HS-5 (cell line): ENCODE data around the gene HOXD10.

Source experiments
- DNase-seq: peaks from one replicate; pipeline ENCODE4 v3.0.0-alpha.2; 2012; ENCODE audit warnings: low read depth

The HOXD10 gene

DNA sequence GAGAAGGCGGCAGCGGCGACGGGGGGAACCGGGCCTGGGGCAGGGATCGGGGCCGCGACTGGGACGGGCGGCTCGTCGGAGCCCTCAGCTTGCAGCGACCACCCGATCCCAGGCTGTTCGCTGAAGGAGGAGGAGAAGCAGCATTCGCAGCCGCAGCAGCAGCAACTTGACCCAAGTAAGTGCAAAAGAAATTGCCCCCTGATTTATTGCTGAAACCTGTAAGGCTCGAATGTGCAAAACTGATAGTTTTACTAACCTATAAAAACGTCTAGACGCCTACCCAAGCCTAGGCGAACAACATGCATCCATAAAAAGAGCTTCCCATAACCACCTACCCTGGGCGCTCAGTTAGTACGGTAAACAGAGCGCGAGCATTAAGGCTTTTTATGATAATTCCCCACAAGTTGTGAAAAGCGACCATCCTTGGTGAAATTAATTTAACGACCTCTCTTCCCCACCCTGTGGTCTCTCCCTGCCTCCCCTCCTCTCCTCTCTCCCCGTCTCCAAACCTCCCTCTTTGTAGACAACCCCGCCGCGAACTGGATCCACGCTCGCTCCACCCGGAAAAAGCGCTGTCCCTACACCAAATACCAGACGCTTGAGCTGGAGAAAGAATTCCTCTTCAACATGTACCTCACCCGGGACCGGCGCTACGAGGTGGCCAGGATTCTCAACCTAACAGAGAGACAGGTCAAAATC lies 7.0 kb downstream of the HOXD10 start:
- no peak for DNase-seq

GRCh38 chr2:176124110-176124946 lies 7.8 kb downstream of the HOXD10 start:
- DNase-seq = no peak

DNA sequence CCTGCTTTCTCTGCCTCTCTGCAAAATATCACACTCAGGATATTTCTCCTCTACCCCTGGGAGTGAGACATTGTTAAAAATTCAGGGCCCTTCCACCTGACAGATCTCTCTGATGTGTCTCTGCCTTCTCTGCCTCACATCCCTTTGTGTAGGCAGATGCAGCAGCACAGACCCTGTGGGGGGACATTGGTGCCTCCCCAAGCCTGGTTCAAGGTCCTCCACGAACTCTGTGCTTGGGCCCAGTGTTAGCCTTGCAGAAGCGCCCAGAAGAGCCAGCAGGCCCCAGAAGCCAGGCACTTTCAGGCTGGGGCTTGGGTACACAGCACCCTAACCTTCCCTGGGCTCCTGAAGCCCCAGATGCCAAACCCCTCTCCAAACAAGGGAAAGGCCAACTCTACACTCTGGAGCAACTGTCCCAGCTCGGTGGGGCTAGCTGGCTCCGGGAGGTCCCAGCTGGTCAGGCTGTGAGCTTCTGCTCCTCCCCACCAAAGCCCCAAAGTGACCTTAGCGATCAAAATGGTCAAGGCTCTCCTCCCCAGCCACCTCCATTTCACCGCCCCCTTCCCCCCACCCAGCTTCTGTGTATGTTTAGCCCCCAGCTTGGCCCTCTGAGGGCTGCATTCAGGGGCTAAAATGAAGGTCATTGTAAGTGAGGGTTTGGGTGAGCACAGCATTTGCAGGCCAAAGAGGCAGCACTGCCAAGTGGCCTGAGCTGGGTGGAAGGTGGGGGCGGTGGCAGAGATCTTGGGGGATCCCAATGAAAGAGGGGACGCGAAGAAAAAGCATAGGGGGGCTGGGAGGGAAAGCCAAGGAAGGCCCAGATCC lies 8.6 kb downstream of the HOXD10 start:
- DNase-seq = no peak

DNA sequence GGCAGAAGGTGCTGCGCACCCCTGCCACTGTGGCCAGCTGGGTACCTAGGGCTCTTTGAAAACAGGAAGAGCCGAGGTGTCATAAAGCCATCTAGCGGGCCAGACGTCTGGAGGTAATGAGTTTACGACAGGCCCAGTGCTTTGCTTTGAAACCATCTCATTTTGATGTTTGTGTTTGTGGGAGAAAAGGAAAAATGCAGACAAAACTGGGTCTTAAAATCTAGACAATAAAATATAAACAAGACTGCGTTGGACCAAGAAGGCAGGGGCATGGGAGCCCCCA lies 9.1 kb downstream of the HOXD10 start:
- no peak for DNase-seq

- no peak for DNase-seq
Observed at GRCh38 chr2:176126929-176127773, 10.6 kb downstream of the HOXD10 start.

DNA sequence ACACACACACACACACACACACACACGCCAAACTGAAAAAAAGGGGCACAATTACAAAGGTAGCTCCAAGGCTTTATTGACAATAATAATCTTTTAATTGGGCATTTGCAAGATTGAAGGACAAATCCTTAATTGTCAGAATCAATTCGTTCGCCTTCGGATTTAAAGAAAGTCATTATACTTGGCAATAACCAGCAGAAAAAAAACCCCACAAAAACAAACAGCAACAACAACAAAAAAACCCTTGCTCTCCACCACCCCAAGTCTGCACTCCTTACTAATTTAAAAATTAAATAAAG lies 11.1 kb downstream of the HOXD10 start:
- DNase-seq = no peak

GRCh38 chr2:176128172-176128981 lies 11.8 kb downstream of the HOXD10 start:
- no peak for DNase-seq

DNA sequence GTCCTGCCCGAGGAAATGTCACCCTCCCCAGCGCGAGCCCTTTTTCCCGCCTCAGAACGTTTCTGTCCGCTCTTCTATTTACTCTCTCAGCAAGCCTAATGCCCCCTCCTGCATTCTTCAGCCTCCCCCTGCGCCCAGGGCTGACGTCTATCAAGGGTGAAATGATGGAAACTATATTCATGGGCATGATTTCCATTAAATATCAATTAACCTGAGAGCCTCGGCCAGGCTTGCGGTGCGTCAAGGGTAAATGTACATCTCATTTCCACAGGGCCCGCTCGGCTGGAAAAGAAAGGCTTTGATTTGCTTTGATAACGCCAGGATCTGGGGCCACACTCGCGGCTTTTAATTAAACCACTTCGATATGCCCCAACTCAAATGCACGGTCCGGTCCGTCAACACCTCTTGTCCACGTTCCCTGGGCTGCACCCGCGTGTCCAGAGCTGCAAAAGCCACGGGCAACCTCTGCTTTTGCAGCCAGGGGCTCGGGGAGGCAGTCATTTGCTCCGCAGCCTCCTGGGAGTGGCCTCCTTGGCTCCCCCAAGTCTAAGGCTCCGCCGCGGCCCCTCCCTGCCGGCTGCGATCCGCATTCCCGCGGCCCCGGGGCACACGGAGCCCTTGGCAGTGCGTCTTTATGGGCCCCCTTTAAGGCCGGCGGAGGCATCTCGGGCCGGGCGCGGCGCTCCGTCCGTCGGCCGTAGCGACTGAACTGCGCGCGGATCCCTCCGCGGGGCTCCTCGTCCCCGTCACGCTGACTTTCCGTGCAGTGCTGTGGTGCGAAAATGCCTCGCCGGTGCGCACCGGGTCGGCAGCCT lies 12.6 kb downstream of the HOXD10 start, which contains the start of gene HOXD8:
Gene HOXD8, plus strand, starts transcription at position 724 of the 815 bp plus-strand sequence. CDS start 662 bp downstream, outside the sequence.
- DNase-seq = no peak

DNA sequence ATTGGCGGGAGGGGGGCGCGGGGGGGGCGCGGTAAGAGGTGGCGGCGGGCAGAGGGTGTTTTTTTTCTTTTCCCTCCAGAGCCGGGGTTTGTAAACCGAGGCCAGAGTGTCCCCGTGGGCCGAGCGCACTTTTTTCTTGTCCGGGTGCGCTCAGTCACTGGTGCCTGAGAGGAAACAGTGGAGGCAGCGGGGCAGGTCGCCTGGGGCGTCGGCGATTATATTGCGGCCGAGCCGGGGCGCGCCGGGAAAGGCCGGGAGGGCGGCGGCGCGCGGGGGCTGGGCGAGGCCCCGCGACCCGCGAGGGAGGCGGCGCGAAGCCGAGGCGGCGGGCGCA lies 13.2 kb downstream of the HOXD10 start:
- DNase-seq = no peak

- no peak for DNase-seq
Observed at GRCh38 chr2:176130147-176130956, 13.8 kb downstream of the HOXD10 start.

GRCh38 chr2:176130957-176131847 lies 14.6 kb downstream of the HOXD10 start:
- DNase-seq = no peak

DNA sequence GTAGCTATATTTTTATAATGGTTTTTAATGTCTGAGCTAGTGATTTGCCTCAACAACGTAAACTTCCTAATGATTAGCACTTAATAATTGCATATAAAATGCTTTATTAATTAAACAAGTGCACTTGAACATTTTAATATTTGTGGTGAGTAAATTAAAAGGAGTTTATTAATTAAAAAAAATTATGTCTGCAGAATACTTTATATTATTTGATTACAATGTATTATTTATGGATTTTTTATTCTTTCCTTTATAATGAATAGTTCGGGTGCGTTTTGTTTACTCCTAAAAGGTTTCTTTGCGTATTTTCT lies 15.2 kb downstream of the HOXD10 start:
- DNase-seq = no peak

GRCh38 chr2:176132205-176133171 lies 15.9 kb downstream of the HOXD10 start:
- no peak for DNase-seq

- no peak for DNase-seq
Observed at GRCh38 chr2:176133389-176133788, 16.8 kb downstream of the HOXD10 start.

DNA sequence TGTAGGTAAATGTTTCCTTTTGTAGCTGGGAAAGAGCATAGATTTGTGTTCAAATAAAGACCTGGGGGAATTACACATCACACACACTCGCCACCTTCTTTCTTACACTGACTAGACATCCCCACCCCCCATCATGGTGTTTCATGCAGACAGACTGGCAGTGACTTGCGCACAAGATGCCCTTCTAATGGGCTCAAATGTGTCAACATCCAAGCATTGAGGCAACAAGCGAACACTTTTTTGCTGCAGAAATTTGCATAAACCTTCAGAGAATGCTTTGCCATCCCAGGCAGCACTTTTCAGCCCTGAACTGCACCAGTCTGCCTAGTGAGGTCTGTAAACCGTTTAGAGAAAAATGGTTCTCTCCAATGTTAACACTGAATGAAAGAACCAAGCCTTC lies 17.5 kb downstream of the HOXD10 start:
- DNase-seq = no peak

DNA sequence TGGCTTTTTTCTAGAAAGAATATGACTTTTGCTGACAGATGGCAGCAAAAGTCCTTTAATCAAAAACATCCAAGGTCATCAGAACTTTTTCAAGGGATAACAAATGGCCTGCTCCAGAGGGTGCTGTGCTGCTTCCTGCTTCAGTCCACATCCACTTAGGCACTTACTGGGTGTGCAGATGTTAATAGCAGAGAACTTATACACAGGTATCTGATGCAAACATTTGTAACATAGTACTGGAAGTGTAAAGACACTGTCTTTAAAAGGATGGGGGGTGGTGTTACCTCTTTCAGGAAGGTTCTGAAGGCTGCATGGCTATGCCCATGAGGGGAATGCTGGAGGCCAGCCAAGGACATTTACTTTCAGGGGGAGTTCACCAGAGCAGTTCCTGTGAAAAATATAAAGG lies 18.5 kb downstream of the HOXD10 start:
- DNase-seq = no peak
